Measurements from ENCODE around the gene RESP18. TPM values are rescaled to one million over a fixed set of nuclear protein-coding genes. Genes with fewer than 3 reads are reported as not detected.

RESP18 gene
- total RNA-seq, 1 experiment from 2014 or later = not detected

GRCh38 chr2:219286436-219287115 is 46.0 kb downstream of the RESP18 start:
- intact Hi-C loops (cut with micrococcal nuclease) = no loop called here
- TF ChIP-seq SIN3A (IDR thresholded peaks at IDR 0.05; ENCODE audit: low read depth) = no peak
- TF ChIP-seq, protein P1, sequence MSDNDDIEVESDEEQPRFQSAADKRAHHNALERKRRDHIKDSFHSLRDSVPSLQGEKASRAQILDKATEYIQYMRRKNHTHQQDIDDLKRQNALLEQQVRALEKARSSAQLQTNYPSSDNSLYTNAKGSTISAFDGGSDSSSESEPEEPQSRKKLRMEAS (IDR thresholded peaks at IDR 0.05) = no peak
- TF ChIP-seq POLR2A (IDR thresholded peaks at IDR 0.05; ENCODE audit: borderline replicate concordance, extremely low read depth, insufficient read depth, insufficient read length) = no peak
- no peak for TF ChIP-seq EZH2phosphoT487 (IDR thresholded peaks at IDR 0.05; ENCODE audit: borderline replicate concordance)
- TF ChIP-seq JUND (IDR thresholded peaks at IDR 0.05) = no peak
- no peak for TF ChIP-seq EGR1 (IDR thresholded peaks at IDR 0.05; ENCODE audit: low read depth)
- no peak for TF ChIP-seq ZFX (IDR thresholded peaks at IDR 0.05)
- TF ChIP-seq FOSL1 (IDR thresholded peaks at IDR 0.05; ENCODE audit: low read depth) = no peak
- TF ChIP-seq SP1 (IDR thresholded peaks at IDR 0.05; ENCODE audit: low read depth) = no peak
- no peak for TF ChIP-seq RAD21 (IDR thresholded peaks at IDR 0.05; ENCODE audit: low read depth)
- no peak for TF ChIP-seq CBX3 (IDR thresholded peaks at IDR 0.05; ENCODE audit: low read depth)
- no peak for TF ChIP-seq TCF7L2 (IDR thresholded peaks at IDR 0.05; ENCODE audit: borderline replicate concordance, extremely low read depth, insufficient read depth, insufficient read length)
- TF ChIP-seq YY1 (IDR thresholded peaks at IDR 0.05; ENCODE audit: extremely low read depth, insufficient replicate concordance, low read depth, low read length) = no peak
- TF ChIP-seq, protein P2, sequence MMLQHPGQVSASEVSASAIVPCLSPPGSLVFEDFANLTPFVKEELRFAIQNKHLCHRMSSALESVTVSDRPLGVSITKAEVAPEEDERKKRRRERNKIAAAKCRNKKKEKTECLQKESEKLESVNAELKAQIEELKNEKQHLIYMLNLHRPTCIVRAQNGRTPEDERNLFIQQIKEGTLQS (IDR thresholded peaks at IDR 0.05) = no peak
- no peak for TF ChIP-seq ELF1 (IDR thresholded peaks at IDR 0.05; ENCODE audit: borderline replicate concordance, low read depth)
- TF ChIP-seq ZNF274 (IDR thresholded peaks at IDR 0.05; ENCODE audit: low read depth, low read length) = no peak
- TF ChIP-seq REST (IDR thresholded peaks at IDR 0.05; ENCODE audit: low read depth) = no peak
- no peaks in the 10 kb centered on the region for H3K36me3 ChIP-seq (ENCODE audit: control insufficient read depth in 1 of 2, insufficient read depth in 2 of 2, low read length in 2 of 2)
- H3K79me2 ChIP-seq (ENCODE audit: insufficient read depth, low read length) = no peaks in the 10 kb centered on the region
- no peaks in the 10 kb centered on the region for H4K20me1 ChIP-seq (ENCODE audit: insufficient read depth)
- H3K4me3 ChIP-seq (replicated peaks in 1 of 2; ENCODE audit: low read depth in 1 of 2, low read length in 2 of 2) = no peak overlapping the region
- H3K27me3 ChIP-seq (ENCODE audit: insufficient read depth, low read length) = no peaks in the 10 kb centered on the region
- H3K9me3 ChIP-seq (ENCODE audit: control insufficient read depth in 1 of 2, insufficient read depth in 1 of 2, low read depth in 1 of 2, low read length in 2 of 2) = no peaks in the 10 kb centered on the region
- no peak overlapping the region for H2AFZ ChIP-seq (ENCODE audit: low read depth, low read length, poor library complexity, severe bottlenecking)
- H3K4me1 ChIP-seq (ENCODE audit: control insufficient read depth in 1 of 2, insufficient read depth in 2 of 2, low read length in 2 of 2) = peaks cover 16 to 18% of the 10 kb centered on the region in 2 experiments
- H3K4me2 ChIP-seq (ENCODE audit: low read length) = peak overlapping the region; percentile 18; the same call in 1 of the 2 replicates
- DNase-seq (ENCODE audit: low read depth, low spot score) (no peak), ATAC-seq (peak; percentile 51)
- no TSS peak for BruUV-seq (replicated peaks)
- no peak overlapping the region for H3K9ac ChIP-seq (ENCODE audit: low read length)
- ChIA-PET POLR2A (no interaction called here), CTCF (interaction anchor here (1.2 to 1.7 kb wide), 2 partner anchors 8 to 9 kb away, joined by 3 to 18 read pairs; partner anchors contain the start of gene DNAJB2), RAD21 (ENCODE audit: low non-redundant PET in 1 of 2, low total read pairs in 2 of 2, uncharacterized antibody in 2 of 2, unreplicated experiment in 2 of 2) (no interaction called here)
- peak overlapping the region; percentile 22; the same call in 1 of the 2 replicates for H3K27ac ChIP-seq (ENCODE audit: low read depth, low read length)
- H3K9me2 ChIP-seq (ENCODE audit: insufficient read depth) = no peaks in the 10 kb centered on the region
